K562 (cell line): ENCODE results near the gene DIP2A. TPM values are rescaled to one million over a fixed set of nuclear protein-coding genes. Genes with fewer than 3 reads are reported as not detected.

Experiments
- ATAC-seq: fragments of 200-7000 bp; cut with Tn5 transposase; 3 replicates; pipeline ENCODE4 v1.9.1; 2020; ENCODE audit warnings: moderate library complexity
- BruUV-seq: library from RNA; stranded (reverse); fragments of 400-500 nt; replicated peaks from 2 replicates; lab custom pipeline; 2021; lab: Mats Ljungman, UMichigan
- CTCF ChIA-PET: fragments of 300-600 bp; formaldehyde crosslinking; extraction: SDS; loops from one replicate; lab custom pipeline; 2021; ENCODE audit warnings: low intra/inter-chr PET ratio; lab: Yijun Ruan, JAX
- POLR2A ChIA-PET: fragments of 300-600, 350-650 bp; sonication (Branson Sonifier 250); formaldehyde crosslinking; extraction: SDS; loops from one replicate; lab custom pipeline; 2021; ENCODE audit warnings: antibody characterized with exemption, inconsistent platforms; lab: Yijun Ruan, JAX
- DNase-seq, 4 experiments: peaks; one replicate each; pipeline versions ENCODE4 v3.0.0 to v3.0.0-alpha.2; 2011 to 2018; ENCODE audit warnings: low spot score in 3 of 4, mixed read lengths in 3 of 4; ENCODE audit errors: extremely low read depth in 1 of 4
- FAIRE-seq: peaks from 2 replicates; lab custom pipeline; 2011; peaks lifted over from hg19 to GRCh38; lab: Jason Lieb, UNC
- H2AFZ ChIP-seq: 2 replicates; pipeline ENCODE4 v1.6.0; 2011; ENCODE audit warnings: low read depth, low read length, control low read depth, inconsistent platforms
- H3K27ac ChIP-seq: fragments of 200-600 bp; 3 replicates; pipeline ENCODE4 v1.8.0; 2011; ENCODE audit warnings: low read depth, mild to moderate bottlenecking, control low read depth, inconsistent platforms, low read length, moderate library complexity, mixed read lengths; ENCODE audit errors: extremely low read depth
- H3K27me3 ChIP-seq, 2 experiments: fragments of 300-600 bp in 1 of 2; 2 replicates in 1 of 2; 3 replicates in 1 of 2; pipeline versions ENCODE4 v1.6.0 to v1.8.0; 2011; ENCODE audit warnings: inconsistent platforms in 2 of 2, low read length in 2 of 2, mild to moderate bottlenecking in 1 of 2, mixed read lengths in 1 of 2, moderate library complexity in 1 of 2; ENCODE audit not compliant: control insufficient read depth in 2 of 2, insufficient read depth in 2 of 2
- H3K36me3 ChIP-seq: fragments of 300-600 bp; 3 replicates; pipeline ENCODE4 v1.8.0; 2011; ENCODE audit warnings: mild to moderate bottlenecking, low read length, inconsistent platforms; ENCODE audit not compliant: control insufficient read depth, insufficient read depth
- H3K4me1 ChIP-seq, 2 experiments: fragments of 200-600 bp in 1 of 2; replicated peaks in 1 of 2; 2 replicates in 1 of 2; 3 replicates in 1 of 2; pipeline versions ENCODE4 v1.5.1 to v1.8.0; 2011; ENCODE audit warnings: inconsistent platforms in 2 of 2, low read length in 2 of 2, mild to moderate bottlenecking in 1 of 2, mixed read lengths in 1 of 2, moderate library complexity in 1 of 2; ENCODE audit not compliant: control insufficient read depth in 2 of 2, insufficient read depth in 2 of 2
- H3K4me2 ChIP-seq: 2 replicates; pipeline ENCODE4 v1.6.1; 2011; ENCODE audit warnings: low read length, control low read depth, inconsistent platforms, mixed read lengths; ENCODE audit not compliant: insufficient read depth
- H3K4me3 ChIP-seq: fragments of 200-600 bp; sonication (generic), shearing (Covaris generic); 2 replicates; pipeline ENCODE4 v1.5.1; 2016; ENCODE audit warnings: control low read depth, inconsistent platforms
- H3K79me2 ChIP-seq: fragments of 200-600 bp; 3 replicates; pipeline ENCODE4 v1.8.0; 2011; ENCODE audit warnings: low read length, inconsistent platforms; ENCODE audit not compliant: control insufficient read depth, insufficient read depth
- H3K9ac ChIP-seq, 2 experiments: 2 replicates each; pipeline versions ENCODE4 v1.6.0 to v1.6.1; 2011; ENCODE audit warnings: low read depth in 2 of 2, low read length in 2 of 2, control low read depth in 1 of 2, inconsistent platforms in 1 of 2, mild to moderate bottlenecking in 1 of 2, mixed read lengths in 1 of 2; ENCODE audit not compliant: insufficient read depth in 1 of 2
- H3K9me1 ChIP-seq: one replicate; pipeline ENCODE4 v1.6.0; 2011; ENCODE audit warnings: inconsistent platforms, mild to moderate bottlenecking, low read length, moderate library complexity; ENCODE audit not compliant: control insufficient read depth, insufficient read depth
- H3K9me3 ChIP-seq: replicated peaks from 2 replicates; pipeline ENCODE4 v1.5.1; 2011; ENCODE audit warnings: low read depth, low read length, inconsistent platforms; ENCODE audit not compliant: control insufficient read depth, insufficient read depth
- H4K20me1 ChIP-seq: replicated peaks from 2 replicates; pipeline ENCODE4 v1.6.1; 2011; ENCODE audit warnings: low read length, inconsistent platforms, mixed read lengths; ENCODE audit not compliant: control insufficient read depth, insufficient read depth
- ATF1 ChIP-seq, 2 experiments: fragments of 450-650 bp in 1 of 2; IDR thresholded peaks; 2 replicates each; pipeline ENCODE4 v1.6.1; 2016; ENCODE audit warnings: missing compliant biosample characterization in 1 of 2, missing genetic modification characterization in 1 of 2
- BCOR ChIP-seq: fragments of 450-650 bp; IDR thresholded peaks from 2 replicates; pipeline ENCODE4 v1.6.1; 2016
- HLTF ChIP-seq: fragments of 450-650 bp; IDR thresholded peaks from 2 replicates; pipeline ENCODE4 v1.6.1; 2016
- IRF2 ChIP-seq: sonication (generic); formaldehyde crosslinking; IDR thresholded peaks from 2 replicates; pipeline ENCODE4 v1.8.1; 2022; ENCODE audit warnings: mild to moderate bottlenecking, missing genetic modification reagents
- MCM3 ChIP-seq: fragments of 450-650 bp; IDR thresholded peaks from 2 replicates; pipeline ENCODE4 v1.6.1; 2016
- MEIS2 ChIP-seq: fragments of 450-650 bp; IDR thresholded peaks from 2 replicates; pipeline ENCODE4 v1.6.1; 2014; ENCODE audit warnings: mild to moderate bottlenecking; ENCODE audit not compliant: partially characterized antibody
- PATZ1 ChIP-seq: fragments of 250-450 bp; sonication (Bioruptor Pico); IDR thresholded peaks from 2 replicates; pipeline ENCODE4 v1.5.0; 2020; ENCODE audit warnings: mild to moderate bottlenecking, borderline replicate concordance
- SMARCE1 ChIP-seq: fragments of 450-650 bp; IDR thresholded peaks from 2 replicates; pipeline ENCODE4 v1.7.1; 2016; ENCODE audit warnings: mild to moderate bottlenecking
- SOX6 ChIP-seq: fragments of 450-650 bp; IDR thresholded peaks from 2 replicates; pipeline ENCODE4 v1.6.1; 2014; ENCODE audit warnings: mild to moderate bottlenecking
- SRF ChIP-seq, 2 experiments: fragments of 250-450, 450-650 bp in 1 of 2; sonication (Bioruptor Pico) in 1 of 2; sonication (generic) in 1 of 2; formaldehyde crosslinking; IDR thresholded peaks; 2 replicates each; pipeline versions ENCODE4 v1.5.0 to v1.5.1; 2020 to 2022; ENCODE audit warnings: mild to moderate bottlenecking in 1 of 2, missing genetic modification reagents in 1 of 2
- TCF7 ChIP-seq: sonication (generic); IDR thresholded peaks from 2 replicates; pipeline ENCODE4 v1.6.1; 2016; ENCODE audit warnings: antibody characterized with exemption, borderline replicate concordance
- WGBS: fragments of 100-300 bp; shearing (Covaris generic); methylation state at CpG from one replicate; pipeline ENCODE4 v1.1.6; 2016; ENCODE audit warnings: low coverage, mixed read lengths; ENCODE audit not compliant: insufficient coverage; ENCODE audit errors: missing lambda C conversion rate; 5-methylcytosine and 5-hydroxymethylcytosine counted together
- in situ Hi-C: fragments of 300-500 bp; cut with MboI; formaldehyde crosslinking; loops from 4 replicates; pipeline ENCODE4 v1.15.0; 2018; ENCODE audit warnings: inconsistent platforms, mixed read lengths
- intact Hi-C: fragments of 100-400 bp; cut with micrococcal nuclease; formaldehyde crosslinking; loops from 2 replicates; pipeline ENCODE4 v1.14.2; 2022
- polyA plus RNA-seq, 8 experiments: library from polyadenylated mRNA; depleted of rRNA in 4 of 8; stranded (reverse) in 5 of 8; unstranded in 3 of 8; fragments of >200 nt; fragmentation: Nextera tagmentation in 2 of 8; fragmentation: Illumina TruSeq in 1 of 8; extraction: Ambion mirVana in 2 of 8; extraction: Trizol in 1 of 8; gene quantifications; 2 replicates each; pipeline versions ENCODE4 v1.2.1 to v1.2.3, GENCODE V29; 2011 to 2014; ENCODE audit warnings: inconsistent platforms in 1 of 8, missing spikeins in 1 of 8
- total RNA-seq, 7 experiments: library from RNA; depleted of rRNA in 6 of 7; stranded (reverse); fragments of >200 nt in 6 of 7; fragmentation: Illumina TruSeq in 2 of 7; extraction: Trizol in 2 of 7; gene quantifications; 2 replicates each; pipeline versions ENCODE4 v1.2.1 to v1.2.3, GENCODE V29; 2011 to 2021; ENCODE audit warnings: low replicate concordance in 1 of 7
- TF ChIP-seq, protein P1 (sequence below): fragments of 450-650 bp; formaldehyde crosslinking; IDR thresholded peaks from 2 replicates; pipeline ENCODE4 v1.4.0; 2020; ENCODE audit warnings: mild to moderate bottlenecking
- TF ChIP-seq, protein P2 (sequence below): sonication (generic); formaldehyde crosslinking; IDR thresholded peaks from 2 replicates; pipeline ENCODE4 v1.8.1; 2023; ENCODE audit warnings: mild to moderate bottlenecking, missing genetic modification reagents
- TF ChIP-seq, protein P3 (sequence below): sonication (generic); formaldehyde crosslinking; IDR thresholded peaks from 2 replicates; pipeline ENCODE4 v1.8.0; 2023; ENCODE audit warnings: missing genetic modification reagents, mild to moderate bottlenecking, borderline replicate concordance

DIP2A gene
- total and polyA plus RNA-seq, 9 of the 15 experiments (the other 6 are each of a cell fraction or from before 2014, with no cell fraction given), result 4.3 to 34.5 (median 20.3) TPM

DNA sequence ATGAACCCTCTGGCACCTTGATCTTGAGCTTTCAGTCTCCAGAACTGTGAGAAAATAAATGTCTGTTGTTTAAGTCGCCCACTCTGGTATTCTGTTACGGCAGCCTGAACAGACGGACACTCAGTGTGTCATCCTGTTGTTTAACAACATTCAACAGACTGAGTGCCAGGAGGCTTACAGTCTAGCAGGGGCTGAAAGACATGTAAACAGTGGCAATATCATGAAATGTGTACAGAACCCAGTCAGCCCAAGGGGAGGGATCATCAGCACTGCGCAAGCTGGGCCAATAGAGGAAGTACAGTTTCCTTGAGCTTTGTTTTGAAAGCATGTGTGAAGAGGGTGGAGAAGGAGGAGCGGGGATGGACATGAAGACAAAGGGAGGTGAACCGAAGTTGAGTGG is 13.6 kb downstream of the DIP2A start:
- in situ Hi-C loops, result no loop called here
- Histone ChIP-seq H3K4me3 (no peak overlapping the region), H3K9me1 (no peaks in the 10 kb centered on the region), H2AFZ (no peak overlapping the region), H3K36me3 (peaks cover 15% of the 10 kb centered on the region; the same call in 2 of the 3 replicates), H3K4me2 (no peak overlapping the region), H3K27ac (no peak overlapping the region), H3K4me1 (no peaks in the 10 kb centered on the region), H4K20me1 (no peaks in the 10 kb centered on the region; the same call in 1 of the 2 replicates), H3K79me2 (no peaks in the 10 kb centered on the region), H3K9ac (peak overlapping the region in 1 of 2 experiments; percentile 11; a peak in 1 of 4 replicates), H3K27me3 (no peaks in the 10 kb centered on the region), H3K9me3 (no peaks in the 10 kb centered on the region)
- FAIRE-seq (peak; percentile 44), ATAC-seq (peak; percentile 65), DNase-seq (no peak)
- intact Hi-C loops, result no loop called here
- CTCF ChIA-PET, result no interaction called here
- POLR2A ChIA-PET, result interaction anchor here (0.5 to 6.3 kb wide), 7 partner anchors 10 to 65 kb away, joined by 3 to 47 read pairs (median 4); partner anchors contain the start of gene DIP2A
- WGBS, result 79% methylated on average over 6 of the region's 6 CpGs
- BruUV-seq, result no TSS peak
- no peak for TF ChIP-seq HLTF
- no peak for TF ChIP-seq TCF7
- no peak; the same call in 1 of the 2 replicates for TF ChIP-seq SMARCE1
- no peak for TF ChIP-seq MCM3
- TF ChIP-seq, protein P1, sequence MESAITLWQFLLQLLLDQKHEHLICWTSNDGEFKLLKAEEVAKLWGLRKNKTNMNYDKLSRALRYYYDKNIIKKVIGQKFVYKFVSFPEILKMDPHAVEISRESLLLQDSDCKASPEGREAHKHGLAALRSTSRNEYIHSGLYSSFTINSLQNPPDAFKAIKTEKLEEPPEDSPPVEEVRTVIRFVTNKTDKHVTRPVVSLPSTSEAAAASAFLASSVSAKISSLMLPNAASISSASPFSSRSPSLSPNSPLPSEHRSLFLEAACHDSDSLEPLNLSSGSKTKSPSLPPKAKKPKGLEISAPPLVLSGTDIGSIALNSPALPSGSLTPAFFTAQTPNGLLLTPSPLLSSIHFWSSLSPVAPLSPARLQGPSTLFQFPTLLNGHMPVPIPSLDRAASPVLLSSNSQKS, result no peak
- peak; percentile 58 for TF ChIP-seq MEIS2
- TF ChIP-seq, protein P2, sequence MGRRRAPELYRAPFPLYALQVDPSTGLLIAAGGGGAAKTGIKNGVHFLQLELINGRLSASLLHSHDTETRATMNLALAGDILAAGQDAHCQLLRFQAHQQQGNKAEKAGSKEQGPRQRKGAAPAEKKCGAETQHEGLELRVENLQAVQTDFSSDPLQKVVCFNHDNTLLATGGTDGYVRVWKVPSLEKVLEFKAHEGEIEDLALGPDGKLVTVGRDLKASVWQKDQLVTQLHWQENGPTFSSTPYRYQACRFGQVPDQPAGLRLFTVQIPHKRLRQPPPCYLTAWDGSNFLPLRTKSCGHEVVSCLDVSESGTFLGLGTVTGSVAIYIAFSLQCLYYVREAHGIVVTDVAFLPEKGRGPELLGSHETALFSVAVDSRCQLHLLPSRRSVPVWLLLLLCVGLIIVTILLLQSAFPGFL, result no peak
- TF ChIP-seq BCOR, result no peak
- TF ChIP-seq PATZ1, result no peak
- TF ChIP-seq ATF1 (CRISPR knock-in tag; IDR thresholded peaks at IDR 0.05), result no peak
- TF ChIP-seq ATF1 (tag; IDR thresholded peaks at IDR 0.05), result no peak
- TF ChIP-seq SOX6, result peak; percentile 12; the same call in 1 of the 2 replicates
- no peak for TF ChIP-seq SRF (CRISPR knock-in tag; IDR thresholded peaks at IDR 0.05)
- TF ChIP-seq IRF2 (CRISPR knock-in tag), result no peak
- TF ChIP-seq, protein P3, sequence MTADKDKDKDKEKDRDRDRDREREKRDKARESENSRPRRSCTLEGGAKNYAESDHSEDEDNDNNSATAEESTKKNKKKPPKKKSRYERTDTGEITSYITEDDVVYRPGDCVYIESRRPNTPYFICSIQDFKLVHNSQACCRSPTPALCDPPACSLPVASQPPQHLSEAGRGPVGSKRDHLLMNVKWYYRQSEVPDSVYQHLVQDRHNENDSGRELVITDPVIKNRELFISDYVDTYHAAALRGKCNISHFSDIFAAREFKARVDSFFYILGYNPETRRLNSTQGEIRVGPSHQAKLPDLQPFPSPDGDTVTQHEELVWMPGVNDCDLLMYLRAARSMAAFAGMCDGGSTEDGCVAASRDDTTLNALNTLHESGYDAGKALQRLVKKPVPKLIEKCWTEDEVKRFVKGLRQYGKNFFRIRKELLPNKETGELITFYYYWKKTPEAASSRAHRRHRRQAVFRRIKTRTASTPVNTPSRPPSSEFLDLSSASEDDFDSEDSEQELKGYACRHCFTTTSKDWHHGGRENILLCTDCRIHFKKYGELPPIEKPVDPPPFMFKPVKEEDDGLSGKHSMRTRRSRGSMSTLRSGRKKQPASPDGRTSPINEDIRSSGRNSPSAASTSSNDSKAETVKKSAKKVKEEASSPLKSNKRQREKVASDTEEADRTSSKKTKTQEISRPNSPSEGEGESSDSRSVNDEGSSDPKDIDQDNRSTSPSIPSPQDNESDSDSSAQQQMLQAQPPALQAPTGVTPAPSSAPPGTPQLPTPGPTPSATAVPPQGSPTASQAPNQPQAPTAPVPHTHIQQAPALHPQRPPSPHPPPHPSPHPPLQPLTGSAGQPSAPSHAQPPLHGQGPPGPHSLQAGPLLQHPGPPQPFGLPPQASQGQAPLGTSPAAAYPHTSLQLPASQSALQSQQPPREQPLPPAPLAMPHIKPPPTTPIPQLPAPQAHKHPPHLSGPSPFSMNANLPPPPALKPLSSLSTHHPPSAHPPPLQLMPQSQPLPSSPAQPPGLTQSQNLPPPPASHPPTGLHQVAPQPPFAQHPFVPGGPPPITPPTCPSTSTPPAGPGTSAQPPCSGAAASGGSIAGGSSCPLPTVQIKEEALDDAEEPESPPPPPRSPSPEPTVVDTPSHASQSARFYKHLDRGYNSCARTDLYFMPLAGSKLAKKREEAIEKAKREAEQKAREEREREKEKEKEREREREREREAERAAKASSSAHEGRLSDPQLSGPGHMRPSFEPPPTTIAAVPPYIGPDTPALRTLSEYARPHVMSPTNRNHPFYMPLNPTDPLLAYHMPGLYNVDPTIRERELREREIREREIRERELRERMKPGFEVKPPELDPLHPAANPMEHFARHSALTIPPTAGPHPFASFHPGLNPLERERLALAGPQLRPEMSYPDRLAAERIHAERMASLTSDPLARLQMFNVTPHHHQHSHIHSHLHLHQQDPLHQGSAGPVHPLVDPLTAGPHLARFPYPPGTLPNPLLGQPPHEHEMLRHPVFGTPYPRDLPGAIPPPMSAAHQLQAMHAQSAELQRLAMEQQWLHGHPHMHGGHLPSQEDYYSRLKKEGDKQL (CRISPR knock-in tag), result no peak
